Colon (tissue), 2 donors: Measurements from ENCODE around the gene SGSM1.
"Not testable (repeated sequence)": the region's sequence is repeated elsewhere in the genome, so short reads cannot be mapped to it uniquely, and the experiment has no call there.

Experiments
- FAIRE-seq: peaks from 2 replicates; lab custom pipeline; 2012; peaks lifted over from hg19 to GRCh38; lab: Jason Lieb, UNC
- donor health status: control.
- donor health status: control.

Gene SGSM1

GRCh38 chr22:24905909-24906308 lies 99.9 kb downstream of the SGSM1 start:
- no peak for FAIRE-seq

DNA sequence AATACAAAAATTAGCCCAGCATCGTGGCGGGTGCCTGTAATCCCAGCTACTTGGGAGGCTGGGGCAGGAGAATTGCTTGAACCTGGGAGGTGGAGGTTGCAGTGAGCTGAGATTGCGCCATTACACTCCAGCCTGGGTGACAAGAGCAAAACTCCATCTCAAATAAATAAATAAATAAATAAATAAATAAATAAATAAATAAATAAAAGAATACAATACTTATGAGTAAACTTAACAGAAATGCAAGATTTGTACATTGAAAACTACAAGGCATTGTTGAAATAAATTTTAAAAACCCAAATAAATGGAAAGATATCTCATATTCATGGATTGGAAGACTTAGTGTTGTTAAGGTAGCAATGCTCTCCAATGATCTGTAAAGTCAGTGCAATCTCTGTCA lies 101.1 kb downstream of the SGSM1 start:
- FAIRE-seq: not testable (repeated sequence)

- FAIRE-seq: no peak
These were observed 114.0 kb downstream of the SGSM1 start for GRCh38 chr22:24920029-24920428.

- no peak for FAIRE-seq
These were observed 119.8 kb downstream of the SGSM1 start for GRCh38 chr22:24925586-24926427.

GRCh38 chr22:24926428-24926725 lies 120.4 kb downstream of the SGSM1 start:
- no peak for FAIRE-seq

DNA sequence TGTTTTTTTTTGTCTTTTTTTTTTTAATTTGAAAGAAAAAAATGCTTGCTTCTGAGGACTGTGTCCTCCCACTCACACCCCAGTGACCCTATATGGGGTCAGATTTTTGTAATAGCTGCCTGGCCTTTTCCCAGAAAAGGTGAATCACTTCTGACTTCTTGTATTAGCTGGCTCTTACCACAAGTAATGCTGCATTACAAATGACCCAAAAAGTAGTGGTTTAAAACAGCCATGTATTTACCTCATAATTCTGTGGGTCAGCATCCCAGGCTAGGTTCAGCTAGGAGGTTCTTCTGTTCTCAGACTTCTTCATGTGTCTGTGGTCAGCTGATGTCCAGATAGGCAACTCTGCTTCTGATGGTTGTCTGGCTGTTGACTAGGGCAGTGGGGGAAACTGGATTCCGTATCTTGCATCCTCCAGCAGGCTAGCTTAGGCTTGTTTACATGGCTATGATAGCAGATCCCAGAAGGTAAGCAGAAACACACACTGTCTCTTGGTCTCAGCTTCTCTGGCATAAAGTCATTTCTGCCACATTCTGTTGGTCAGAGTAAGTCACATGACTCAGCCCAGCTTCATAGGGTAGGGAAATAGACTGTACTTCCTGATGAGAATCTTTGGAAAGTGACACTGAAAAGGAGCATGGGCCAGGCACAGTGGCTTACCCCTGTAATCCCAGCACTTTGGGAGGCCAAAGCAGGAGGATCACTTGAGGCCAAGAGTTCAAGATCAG lies 121.0 kb downstream of the SGSM1 start:
- no peak for FAIRE-seq

DNA sequence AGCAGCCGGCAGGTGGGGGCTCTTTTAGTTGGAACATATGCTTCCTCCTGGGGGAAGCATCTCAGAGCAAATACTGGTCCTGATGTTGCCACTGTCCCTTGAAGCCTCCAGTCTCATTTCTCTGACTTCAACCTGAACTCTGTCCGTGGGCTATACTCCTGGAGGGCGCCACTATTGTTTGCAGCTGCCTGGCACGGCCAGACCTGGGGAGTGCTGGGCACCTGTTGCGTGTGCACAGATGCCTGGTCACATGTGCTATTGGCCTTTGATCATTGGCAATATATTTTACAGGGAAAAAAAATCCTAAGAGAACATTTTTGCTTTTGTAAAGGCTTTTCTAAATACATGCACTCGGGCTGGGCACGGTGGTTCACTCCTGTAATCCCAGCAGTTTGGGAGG lies 122.3 kb downstream of the SGSM1 start:
- FAIRE-seq: no peak

DNA sequence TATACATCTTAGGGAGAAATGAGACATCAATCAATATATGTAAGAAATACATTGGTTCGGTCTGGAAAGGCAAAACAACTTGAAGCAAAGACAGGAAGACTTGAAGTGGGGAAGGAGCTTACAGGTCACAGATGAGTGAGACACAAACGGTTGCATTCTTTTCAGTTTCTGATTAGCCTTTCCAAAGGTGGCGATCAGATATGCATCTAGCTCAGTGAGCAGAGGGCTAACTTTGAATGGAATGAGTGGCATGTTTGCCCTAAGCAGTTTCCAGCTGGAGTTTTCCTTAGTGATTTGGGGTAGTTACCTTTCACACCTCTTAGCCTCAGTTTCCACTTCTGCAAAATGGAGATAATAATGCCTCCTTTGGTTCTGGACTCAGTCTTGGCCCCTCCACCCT lies 124.7 kb downstream of the SGSM1 start:
- FAIRE-seq: no peak

DNA sequence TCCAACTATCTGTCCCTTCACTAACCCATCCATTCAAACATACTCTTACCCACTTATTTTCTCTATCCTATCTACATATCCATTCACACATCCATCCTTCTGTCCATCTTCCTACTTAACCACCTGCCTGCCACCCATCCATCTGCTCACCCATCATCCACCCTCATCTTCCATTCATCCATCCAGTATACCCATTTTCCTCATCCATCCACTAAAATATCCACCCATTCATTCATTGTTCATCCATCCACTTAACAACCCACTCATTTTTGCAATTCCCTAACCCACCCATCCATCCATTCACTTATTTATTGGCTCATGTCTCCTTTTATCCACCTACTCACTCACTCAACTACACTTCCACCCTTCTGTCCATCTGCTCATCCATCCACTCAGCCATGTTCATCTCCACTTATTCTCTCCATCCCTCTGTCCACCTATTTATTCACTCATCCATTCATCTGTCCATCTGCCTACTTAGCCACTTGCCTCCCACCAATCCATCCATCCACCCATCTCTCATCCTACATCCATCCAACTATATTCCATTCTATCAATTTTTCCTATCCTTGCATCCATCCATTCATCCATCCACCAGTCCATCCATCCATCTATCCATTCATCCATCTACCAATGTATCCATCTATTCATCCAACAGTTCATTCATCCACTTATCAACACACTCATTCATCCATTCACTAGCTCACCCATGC lies 129.9 kb downstream of the SGSM1 start:
- FAIRE-seq: no peak

- FAIRE-seq: no peak
These were observed 131.1 kb downstream of the SGSM1 start for GRCh38 chr22:24937114-24937513.

GRCh38 chr22:24938741-24939341 lies 132.8 kb downstream of the SGSM1 start:
- FAIRE-seq: no peak

DNA sequence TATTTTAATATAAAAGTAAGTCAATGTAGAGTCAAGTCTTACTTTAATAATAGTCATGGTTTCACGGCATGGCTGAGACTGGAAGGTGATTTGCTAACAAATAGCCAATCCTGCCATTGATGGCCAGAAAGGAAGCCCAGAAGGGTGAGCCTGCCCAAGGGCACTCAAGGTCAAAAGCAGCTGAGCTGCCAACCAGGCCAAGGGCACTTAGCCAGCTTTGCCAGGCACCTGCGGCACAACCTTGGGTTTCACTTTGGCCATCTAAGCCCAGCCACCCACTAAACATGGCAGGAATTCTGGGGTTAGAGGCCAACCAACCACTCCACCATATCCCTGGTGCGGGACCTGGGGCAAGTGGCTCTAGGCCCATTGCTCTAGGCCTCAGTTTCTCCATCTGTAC lies 136.3 kb downstream of the SGSM1 start:
- no peak for FAIRE-seq

DNA sequence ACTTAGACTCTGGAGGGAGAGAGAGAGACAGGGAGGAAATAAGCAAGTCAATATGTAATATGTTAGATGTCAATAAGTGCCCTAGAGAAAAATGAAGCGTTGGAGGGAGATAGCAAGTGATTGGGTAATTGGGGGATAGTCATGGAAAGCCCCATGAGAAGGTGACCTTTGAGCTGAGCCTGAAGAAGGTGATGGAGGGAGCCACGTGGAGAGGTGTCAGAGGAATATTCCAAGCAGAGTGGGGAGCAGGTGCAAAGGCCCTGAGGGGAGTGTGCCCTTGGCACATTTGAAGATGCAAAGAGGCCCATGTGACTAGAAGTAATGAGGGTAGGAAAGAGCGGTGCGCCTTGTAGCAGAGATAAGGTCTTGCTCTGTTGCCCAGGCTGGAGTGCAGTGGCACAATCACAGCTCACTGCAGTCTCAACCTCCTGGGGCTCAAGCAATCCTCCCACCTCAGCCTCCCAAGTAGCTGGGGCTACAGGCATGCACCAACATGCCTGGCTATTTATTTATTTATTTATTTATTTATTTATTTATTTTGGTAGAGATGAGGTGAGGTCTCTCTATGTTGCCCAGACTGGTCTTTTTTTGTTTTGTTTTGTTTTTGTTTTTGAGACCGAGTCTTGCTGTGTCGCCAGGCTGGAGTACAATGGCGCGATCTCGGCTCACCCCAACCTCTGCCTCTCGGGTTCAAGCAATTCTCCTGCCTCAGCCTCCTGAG lies 138.4 kb downstream of the SGSM1 start:
- no peak for FAIRE-seq

GRCh38 chr22:24945430-24945829 lies 139.4 kb downstream of the SGSM1 start:
- FAIRE-seq: no peak

DNA sequence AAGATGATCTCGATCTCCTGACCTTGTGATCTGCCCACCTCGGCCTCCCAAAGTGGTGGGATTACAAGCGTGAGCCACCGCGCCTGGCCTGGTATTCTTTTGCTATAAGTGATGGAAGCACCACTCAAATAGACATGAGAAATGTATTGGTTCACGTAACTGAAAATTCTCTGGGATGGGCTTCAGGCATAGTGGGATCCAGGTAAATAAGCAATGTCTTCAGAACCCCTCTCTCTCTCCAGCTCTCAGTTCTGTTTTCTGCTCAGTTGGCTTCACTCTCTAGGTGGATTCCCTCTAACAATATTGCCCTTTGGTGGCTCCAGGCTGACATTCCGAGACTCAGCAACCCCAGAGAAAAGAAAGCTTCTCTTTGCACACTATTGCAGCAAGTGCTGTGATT lies 141.4 kb downstream of the SGSM1 start:
- FAIRE-seq: no peak

GRCh38 chr22:24947881-24948280 lies 141.9 kb downstream of the SGSM1 start:
- no peak for FAIRE-seq

DNA sequence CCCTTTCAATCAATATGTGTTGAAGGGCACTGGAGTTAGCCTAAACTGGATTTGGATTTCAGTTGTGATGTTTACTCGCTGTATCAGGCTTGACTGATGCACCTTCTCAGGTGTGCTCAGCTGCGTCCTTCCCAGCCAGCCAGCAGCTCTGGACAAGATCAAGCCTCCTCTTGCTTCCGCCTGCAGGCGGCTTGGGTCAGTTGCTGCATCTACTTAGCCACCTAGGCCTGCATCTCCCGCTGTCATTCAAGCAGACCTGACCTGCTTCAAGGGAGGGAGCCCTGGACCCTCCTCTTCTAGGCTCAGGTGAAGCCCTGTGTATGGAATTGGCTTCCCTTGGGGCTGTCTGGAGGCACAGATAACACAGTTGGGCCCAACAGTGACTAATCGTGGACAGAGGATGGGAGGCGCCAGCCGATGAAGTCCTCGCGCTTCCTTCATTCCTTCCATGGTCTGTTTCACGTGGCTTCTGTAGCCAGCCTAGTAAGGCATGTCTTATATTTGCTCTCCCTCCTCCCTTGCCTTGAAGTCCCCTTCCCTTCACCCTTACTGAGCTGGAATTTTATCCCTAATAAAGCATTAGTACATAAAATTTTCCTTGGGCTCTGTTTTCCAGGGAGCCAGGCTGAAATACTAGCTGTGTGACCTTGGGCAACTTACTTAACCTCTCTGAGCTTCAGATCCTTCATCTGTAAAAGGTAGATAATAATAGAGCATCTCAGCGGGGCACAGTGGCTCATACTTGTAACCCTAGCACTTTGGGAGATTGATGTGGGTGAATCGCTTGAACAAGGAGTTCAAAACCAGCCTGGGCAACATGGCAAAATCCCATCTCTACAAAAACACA lies 142.6 kb downstream of the SGSM1 start:
- no peak for FAIRE-seq

- no peak for FAIRE-seq
These were observed 144.4 kb downstream of the SGSM1 start for GRCh38 chr22:24950272-24950902.

GRCh38 chr22:24951942-24952836 lies 146.2 kb downstream of the SGSM1 start, which contains the start of gene KIAA1671:
Gene KIAA1671, plus strand, starts transcription at chr22:24952716. Its CDS starts 75,284 bp downstream, at chr22:25028000.
- no peak for FAIRE-seq
